Fibroblast of skin of back (primary cell): ENCODE results near the gene GIMAP5.
"Not testable (repeated sequence)": the region's sequence is repeated elsewhere in the genome, so short reads cannot be mapped to it uniquely, and the experiment has no call there.

Experiments
- DNase-seq: peaks from one replicate; pipeline ENCODE4 v3.0.0-alpha.2; 2013

The GIMAP5 gene

DNA sequence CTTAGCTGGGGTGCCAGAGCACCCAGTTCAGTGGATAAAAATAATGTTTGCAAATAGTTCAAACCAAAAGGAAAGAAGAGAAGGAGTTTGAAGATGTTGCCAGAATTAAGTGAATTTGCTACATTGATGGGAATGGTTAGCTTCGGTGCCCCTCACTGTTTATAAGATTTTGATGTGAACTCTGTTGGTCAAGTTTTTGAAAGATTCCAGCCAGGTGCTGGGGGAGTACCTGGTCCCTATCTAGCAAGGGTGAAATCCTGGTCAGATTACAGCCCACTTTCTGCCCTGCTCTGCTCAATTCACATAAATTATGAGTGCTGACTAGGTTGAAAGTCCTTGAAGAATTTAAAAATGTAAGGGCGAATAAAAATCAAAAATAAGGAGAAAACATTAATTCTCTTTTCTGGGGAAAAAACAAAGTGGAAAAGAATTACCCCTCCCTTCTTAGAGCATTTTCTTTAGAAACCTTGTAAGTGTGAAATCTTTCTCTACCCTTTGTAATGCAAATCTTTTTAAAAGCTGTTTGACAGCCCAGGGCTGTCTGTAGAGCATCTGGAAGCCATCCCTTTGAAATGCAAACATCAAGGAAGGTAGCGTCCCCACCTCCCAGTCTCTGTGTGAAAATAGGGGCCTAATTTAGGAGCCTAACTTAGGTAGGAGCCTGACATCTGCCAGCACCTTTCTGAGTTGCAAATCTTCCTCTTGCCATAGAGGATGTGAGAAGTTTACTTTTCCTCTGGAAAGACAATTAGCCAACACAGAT, 1.4 kb upstream of the GIMAP5 start:
- no peak for DNase-seq

DNA sequence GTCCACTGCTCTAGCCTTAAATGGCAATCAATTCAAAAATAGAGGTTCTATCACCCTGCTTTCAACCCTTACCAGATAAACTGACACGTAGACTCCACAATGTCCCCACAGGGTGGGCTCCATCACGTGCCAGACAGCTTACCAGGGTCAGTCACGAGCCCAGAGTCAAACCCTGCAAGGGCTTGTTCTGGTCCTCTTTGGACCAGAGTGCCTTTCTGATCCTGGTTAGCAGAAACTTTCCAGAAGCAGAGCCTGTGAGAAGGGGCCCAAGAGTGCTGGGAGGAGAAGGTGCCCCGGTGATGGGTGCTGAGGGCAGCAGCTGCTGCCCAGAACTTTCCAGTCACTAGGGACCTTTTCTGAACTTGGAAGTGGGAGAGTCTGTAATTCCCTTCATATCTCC, 354 bp upstream of the GIMAP5 start:
- no peak for DNase-seq

DNA sequence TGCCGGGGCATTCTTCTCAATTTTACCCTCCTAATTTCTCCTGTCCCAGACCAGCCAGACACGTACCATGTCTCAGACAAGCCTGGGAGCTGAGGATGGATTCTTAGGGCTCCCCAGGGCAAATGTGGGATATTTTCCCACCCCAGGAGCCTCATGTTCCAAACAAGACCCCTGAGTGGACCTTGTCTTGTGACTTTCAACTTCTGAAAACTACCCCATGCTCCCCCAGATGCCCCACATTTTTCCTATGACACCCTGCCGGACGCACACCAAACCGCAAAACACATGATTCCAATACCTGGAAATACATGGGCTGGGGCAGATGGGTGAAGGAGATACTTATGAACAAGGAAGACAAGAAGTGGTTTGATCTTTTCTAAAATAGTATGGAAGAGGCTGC, 874 bp downstream of the GIMAP5 start:
- no peak for DNase-seq

DNA sequence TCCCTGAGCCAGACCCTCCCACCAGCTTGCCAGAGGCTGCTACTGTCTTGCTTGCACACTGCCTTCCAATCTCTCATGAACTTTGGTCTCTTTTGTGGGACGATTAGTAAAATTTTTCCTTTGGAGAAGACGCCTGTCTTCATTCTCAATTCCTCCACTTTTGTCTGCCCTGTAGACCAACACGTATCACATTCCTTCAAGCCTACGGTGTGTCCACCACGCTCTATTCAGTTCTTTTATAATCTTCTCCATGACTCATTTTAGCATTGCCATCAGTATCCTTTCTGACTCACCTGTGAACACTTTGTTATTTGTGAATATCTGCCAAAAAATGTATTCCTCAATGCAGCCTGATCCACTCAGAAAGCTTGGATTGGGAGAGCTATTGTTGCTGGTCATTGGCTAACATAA, 1.4 kb downstream of the GIMAP5 start:
- DNase-seq: peak; percentile 15

DNA sequence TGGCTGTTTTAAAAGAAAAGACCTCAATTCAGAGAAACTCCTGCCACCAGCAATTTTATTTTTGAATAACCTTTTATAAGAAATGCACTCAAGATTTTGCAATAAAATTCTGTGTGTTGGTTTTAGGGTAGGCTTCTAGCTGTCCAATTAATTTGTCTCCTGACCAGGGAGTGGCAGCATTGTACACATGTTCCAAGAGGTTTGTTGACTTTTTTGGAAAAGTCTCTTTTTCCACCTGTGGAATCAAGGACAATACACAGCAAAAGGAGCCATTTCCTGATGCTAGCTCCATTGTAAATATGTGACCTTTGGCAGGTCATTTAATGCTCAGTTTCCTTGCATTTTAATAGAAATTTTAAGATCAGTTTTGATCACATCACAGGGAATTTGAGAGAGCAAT, 1.8 kb downstream of the GIMAP5 start:
- DNase-seq: no peak

DNA sequence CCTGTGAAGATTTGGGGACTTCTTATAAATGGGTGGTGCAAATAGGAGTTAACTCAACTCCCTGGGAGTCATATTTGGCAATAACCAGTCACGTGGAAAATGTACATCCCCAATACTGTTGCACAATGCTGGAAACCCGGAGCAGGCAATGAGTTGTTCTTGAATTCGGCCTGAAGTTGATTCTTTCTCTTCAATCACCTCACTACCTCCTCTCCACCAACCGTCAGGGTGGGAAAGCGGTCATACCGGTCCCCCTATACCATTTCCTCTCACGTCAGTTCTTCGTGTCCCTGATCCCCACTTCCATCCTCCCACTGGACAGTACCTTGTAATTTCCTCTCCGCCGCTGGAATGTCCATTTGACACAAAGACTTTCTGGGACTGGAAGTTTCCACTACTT, 2.8 kb downstream of the GIMAP5 start:
- DNase-seq: no peak

DNA sequence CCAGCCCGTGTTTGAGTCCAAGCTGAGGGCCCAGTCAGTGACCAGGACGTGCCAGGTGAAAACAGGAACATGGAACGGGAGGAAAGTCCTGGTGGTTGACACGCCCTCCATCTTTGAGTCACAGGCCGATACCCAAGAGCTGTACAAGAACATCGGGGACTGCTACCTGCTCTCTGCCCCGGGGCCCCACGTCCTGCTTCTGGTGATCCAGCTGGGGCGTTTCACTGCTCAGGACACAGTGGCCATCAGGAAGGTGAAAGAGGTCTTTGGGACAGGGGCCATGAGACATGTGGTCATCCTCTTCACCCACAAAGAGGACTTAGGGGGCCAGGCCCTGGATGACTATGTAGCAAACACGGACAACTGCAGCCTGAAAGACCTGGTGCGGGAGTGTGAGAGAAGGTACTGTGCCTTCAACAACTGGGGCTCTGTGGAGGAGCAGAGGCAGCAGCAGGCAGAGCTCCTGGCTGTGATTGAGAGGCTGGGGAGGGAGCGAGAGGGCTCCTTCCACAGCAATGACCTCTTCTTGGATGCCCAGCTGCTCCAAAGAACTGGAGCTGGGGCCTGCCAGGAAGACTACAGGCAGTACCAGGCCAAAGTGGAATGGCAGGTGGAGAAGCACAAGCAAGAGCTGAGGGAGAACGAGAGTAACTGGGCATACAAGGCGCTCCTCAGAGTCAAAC, 5.2 kb downstream of the GIMAP5 start:
- no peak for DNase-seq

DNA sequence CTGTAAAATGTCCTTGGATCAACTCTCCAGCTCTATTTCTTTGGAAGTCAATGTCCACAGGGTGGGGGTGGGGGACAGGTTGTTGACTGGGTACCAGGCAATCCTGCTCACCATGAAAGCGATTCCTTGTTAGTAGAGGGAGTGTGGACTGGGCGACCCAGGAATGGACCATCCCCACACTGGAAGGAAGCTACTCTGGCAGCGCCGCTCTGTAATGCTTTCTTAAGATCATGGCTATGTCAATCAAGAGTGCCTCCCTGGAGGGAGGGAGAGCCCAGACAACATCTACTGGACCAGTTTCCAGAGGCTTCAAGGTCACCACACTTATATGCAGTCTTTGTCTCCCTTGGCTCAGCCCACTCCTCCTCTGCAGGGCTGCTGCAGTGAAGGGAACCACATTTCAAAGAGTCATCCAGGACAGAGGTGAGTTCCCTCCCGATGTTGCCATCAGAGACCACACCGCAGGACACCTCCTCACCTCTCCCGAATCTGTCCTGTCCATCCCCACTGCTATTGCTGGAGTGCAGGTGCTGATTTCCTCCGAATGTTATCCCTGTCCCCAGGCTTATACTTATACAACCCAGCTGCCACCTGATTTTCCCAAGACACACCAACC, 6.9 kb downstream of the GIMAP5 start:
- DNase-seq: no peak

DNA sequence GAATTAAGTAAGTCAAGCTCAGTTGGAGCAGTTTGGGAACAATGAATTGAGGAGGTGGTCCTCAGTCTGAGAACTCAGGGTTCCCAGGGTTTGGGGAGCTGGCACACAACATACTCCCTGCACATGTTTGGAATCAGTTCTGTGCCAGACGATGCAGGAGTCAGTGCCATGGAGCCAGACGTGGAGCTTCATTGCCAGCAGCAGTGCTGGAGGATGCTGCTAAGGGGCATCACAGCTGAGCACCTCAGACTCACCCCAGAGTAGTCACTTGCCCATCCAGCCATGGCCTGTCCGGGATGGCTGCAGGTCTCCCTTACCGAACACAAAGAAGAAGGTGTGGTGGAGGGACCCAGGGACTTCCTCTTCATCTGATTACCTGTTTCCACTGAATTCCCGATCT, 7.9 kb downstream of the GIMAP5 start:
- no peak for DNase-seq

DNA sequence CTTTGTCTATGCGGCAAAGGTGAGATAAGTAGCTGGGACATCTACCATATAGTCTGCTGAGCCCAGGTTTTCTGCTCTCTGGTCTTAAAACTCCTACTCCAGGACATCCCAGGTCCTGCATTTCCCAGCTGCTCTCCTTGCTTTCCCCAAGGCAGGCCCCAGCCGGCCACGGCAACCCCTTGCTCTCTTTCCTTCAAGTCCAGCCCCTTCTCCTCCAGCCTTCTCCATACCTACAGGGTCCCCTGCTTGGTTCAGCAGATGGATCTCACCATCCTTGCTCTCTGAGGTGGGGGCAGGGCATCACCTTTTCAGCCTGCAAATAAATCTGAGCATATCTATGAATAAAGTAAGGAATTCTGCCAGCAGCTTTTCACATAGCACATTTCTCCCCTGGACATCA, 8.7 kb downstream of the GIMAP5 start:
- no peak for DNase-seq

DNA sequence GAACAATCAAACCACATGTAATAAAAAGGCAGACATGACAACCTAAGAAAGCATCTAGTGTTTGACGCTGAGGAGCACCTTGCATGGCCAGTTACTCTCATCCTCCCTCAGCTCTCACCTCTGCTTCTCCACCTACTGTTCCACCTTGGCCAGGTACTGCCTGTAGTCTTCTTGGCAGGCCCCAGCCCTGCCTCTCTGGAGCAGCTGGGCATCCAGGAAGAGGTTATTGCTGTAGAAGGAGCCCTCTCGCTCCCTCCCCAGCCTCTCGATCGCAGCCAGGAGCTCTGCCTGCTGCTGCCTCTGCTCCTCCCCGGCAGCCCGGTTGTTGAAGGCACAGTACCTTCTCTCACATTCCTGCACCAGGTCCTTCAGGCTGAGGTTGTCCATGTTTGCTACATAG, 9.7 kb downstream of the GIMAP5 start:
- no peak for DNase-seq

DNA sequence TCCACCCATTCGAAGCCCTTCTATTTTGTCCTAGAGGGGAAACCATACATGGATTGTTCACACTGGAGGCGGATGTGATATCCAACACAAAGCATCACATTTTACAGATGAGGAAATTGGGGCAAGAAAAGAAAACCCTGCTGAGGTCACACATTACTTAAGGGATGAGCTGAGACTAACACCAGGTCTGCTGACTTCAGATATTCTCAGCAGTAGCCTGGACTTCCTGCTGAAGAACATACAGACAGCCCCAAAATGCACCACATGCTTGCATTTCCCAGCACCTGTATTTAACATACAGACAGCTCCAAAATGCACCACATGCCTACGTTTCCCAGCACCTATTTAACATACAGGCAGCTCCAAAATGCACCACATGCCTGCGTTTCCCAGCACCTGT, 11.2 kb downstream of the GIMAP5 start:
- DNase-seq: no peak

DNA sequence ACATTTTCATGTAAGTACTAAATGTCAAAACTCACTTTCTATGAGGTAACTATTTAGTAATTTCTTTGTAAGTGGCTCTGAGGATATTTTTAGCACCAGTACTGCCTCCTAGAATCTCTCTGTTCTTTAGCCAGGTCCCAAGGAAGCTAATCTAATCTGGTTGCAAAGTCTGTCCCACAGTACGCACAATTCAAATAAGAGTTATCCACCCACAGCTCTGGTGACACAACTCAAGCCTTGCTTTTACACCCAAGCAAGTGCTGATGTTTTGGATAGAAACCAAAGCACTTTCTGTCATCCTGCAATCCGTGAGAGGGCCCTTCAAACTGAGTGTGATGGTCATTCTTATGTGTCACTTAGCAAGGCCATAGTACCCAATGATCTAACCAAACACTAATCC, 14.5 kb downstream of the GIMAP5 start:
- DNase-seq: no peak

DNA sequence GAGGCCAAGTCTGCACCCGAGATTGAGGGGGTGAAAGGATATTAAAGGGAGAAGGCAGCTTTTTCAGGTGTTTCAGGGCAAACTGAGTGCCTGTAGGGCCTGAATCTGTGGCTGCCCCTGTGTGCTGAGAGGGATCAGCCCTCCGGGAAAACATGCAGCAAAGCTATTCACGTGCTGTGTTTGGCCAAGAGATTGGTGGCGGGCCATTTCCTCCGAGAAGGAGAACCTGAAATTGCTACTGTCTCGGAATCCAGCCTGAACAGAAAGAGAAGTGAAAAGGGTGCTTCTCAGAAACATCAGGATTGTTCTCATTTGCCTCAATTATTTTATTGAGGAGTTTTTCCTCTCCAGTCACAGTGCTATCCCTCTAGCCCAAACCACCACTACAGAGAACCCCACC, 16.0 kb downstream of the GIMAP5 start:
- DNase-seq: no peak

DNA sequence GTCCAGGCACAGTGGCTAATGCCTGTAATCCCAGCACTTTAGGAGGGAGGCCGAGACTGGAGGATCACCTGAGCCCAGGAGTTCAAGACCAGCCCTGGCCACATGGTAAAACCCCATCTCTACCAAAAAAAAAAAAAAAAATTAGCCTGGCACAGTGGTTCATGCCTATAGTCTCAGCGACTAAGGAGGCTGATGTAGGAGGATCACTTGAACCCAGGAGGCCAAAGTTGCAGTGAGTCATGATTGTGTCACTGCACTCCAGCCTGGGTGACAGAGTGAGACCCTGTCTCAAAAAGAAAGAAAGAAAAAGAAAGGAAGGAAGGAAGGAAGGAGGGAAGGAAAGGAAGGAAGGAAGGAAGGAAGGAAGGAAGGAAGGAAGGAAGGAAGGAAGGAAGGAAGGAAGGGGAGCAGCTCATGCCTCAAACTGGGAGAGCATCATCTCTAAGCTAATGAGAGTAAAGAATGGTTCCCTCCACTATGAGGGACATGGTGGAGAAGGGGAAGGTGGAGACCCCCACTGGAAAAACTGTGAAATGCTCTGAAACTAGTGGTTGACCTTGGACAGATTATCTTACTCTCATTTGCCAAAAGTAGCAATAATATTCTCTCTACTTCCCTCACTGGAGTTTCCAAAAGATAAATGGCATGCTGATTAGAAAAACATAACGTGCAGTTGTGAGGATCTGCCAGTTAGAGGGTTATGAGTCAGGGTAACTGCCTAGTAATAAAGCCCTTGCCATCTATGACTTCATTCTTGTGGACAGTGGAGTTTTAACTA, 16.8 kb downstream of the GIMAP5 start:
- peak; percentile 67 for DNase-seq

DNA sequence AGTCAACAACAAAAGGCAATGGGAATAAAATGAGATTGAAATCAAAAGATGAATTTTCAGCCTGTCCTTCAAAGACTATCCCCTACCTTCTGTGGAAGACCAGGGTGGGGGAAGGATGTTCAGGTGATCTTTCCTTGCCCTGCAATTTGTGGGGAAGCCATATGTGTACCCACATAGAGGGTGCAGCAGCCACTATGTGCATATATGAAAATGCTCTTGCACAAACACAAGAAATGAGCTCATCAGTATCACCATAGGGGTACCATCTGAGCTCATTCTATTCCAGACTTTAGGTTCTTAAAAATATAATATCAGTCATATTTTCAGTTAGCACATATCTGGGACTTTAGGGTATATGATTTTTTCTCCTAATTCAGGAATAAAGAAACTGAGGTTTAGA, 17.7 kb downstream of the GIMAP5 start:
- no peak for DNase-seq

DNA sequence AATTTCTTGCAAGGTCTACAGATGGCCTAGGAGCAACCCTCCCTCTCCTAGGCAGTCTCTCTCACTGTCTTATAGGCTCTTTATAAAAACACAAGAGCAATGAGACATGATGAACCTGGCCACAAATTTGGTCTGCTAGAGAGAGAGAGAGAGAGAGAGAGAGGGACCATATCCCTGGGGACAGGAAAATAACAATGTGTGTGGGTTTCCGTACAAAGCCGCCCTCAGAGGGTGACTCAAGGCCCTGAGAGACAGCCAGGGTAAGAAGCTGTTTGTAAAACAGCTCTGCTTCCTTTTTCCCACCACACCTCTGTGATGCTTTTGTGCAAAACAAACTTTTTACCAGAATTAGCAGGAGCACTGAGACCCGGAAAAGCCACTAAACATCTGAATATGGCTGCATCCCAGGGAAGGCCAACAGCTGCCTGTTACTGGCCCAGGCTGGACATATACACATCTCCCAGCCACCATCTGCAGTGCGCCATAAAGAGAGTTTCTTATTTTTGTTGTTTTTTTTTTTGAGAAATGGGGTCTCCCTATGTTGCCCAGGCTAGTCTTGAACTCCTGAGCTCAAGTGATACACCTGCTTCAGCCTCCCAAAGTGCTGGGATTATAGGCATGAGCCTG, 18.4 kb downstream of the GIMAP5 start:
- DNase-seq: peak; percentile 66

DNA sequence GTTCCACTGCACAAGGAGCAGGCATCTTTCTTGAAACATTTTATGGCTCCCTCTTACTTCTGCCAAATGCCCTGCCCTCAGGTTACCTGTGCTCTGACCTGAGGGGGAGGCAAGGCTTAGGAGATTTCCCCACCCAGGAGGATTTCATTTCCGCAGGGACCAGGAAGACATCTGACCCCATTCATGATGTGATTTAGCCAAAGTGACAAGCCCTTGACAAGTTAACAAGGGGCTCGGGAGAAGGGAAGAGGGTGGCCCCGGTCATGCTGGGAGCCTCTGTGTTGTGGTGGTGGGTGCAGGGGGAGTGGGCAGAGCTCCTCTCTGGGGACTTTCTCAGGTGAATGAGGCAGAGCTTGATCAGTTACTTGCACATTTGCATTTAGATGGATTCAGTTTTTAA, 18.9 kb downstream of the GIMAP5 start:
- DNase-seq: no peak

DNA sequence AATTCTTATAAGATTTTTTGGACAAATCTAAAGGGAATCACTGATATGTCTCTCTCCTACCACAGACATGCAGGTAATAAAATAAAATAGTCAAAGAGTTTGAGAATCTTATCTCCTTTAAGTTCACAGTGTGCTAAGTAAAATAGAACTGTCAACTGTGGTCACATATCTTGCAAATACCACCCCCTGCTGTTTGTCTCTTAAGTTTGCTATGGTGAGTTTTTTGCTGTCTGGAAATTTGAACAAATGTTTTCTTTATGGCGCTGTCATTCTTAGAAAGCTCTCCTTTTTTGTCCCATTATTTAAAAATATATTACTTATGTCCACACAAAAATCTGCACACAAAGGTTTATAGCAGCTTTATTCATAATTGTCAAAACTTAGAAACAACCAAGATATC, 19.6 kb downstream of the GIMAP5 start:
- no peak for DNase-seq

DNA sequence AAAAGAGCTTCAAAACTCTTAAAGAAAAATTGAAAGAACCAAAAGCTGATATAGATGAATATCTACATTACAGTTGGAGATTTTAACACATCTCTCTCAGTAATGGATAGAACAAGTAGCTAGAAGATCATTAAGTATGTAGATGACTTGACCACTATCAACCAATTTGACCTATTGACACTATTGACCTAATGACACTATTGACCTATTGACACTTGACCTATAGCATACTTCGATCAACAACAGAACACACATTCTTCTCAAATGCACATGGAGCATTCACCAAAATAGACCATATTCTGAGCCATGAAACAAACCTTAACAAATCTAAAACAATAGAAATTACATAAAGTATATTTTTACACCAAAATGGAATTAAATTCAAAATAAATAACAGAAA, 22.3 kb downstream of the GIMAP5 start:
- no peak for DNase-seq

DNA sequence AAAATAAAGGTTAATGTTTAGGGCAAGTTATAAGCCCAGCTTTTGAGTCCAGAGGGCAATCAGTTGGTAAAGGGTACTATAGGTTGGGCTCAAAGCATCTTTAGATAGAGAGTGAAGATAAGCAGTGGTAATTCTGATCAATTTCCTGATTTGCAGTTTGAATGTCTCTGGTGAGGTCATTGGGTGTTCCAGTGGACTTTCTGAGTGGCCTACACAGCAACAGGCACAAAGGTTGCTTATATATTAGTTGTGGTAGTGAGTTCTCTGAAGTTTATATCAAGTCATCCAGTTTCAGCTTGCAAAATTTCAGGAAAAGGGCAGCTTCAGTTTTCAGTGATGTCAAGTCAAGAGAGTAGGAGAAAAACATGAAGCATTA, 29.1 kb downstream of the GIMAP5 start:
- DNase-seq: no peak

DNA sequence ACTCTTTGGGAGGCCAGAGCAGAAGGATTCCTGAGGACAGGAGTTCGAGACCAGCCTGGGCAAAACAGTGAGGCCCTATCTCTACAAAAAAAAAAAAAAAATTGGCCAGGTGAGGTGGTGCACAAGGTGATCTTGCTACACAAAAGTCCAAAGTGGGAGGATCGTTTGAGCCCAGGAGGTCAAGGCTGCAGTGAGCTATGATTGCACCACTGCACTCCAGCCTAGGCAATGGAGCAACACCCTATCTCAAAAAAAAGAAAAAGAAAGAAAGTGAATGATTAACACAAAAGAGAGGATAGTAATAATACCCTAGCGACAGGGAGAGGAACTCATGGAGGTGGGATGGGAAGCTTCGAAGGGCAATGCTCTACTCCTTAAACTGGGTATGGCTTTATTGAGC, 32.5 kb downstream of the GIMAP5 start:
- DNase-seq: no peak

DNA sequence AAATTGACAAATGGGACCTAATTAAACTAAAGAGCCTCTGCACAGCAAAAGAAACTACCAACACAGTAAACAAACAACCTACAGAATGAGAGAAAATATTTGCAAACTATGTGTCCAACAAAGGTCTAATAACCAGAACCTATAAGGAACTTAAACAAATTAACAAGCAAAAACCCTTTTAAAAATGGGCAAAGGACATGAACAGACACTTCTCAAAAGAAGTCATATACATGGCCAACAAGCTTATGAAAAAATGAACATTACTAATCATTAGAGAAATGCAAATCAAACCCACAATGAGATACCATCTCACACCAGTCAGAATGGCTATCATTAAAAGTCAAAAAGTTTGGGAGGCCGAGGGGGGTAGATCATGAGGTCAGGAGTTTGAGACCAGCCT, 36.9 kb downstream of the GIMAP5 start:
- not testable (repeated sequence) for DNase-seq
